Measurements from ENCODE around the gene DYRK2.

Gene DYRK2

DNA sequence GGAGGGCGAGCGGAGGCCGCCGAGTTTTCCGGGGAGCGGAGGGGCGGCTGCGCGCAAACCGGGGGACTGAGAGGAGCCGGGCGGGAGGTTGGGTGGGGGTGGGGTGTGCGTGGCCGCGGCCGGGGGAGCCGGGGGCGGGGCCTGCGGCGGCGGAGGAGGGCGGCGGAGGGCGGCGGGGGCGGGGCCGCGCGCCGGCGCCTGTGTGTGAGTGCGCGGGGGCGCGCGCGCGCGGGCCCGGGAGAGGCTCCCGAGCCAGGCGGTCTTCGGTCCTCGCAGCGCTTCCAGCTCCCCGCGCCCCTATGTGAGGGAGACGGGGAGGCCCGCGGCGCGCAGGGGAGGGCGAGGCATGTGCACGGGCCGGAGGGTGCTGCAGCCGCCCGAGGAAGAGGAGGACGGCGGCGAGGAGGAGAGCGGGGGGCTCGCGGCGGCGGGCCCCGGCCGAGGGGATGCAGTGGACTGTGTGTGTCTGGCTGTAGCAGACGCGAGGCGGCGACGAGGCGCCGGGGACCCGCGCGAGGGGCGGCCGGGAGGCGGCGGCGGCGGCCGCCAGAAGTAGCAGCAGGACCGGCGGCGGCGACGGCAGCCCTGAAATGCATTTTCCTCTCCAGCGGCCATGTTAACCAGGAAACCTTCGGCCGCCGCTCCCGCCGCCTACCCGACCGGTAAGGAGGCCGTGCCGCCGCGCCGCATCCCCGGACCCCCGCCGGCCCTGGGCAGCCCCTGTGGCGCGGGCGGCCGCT lies at the start of gene DYRK2:
TSS of gene DYRK2 (plus strand) at position 225 of the 740 bp plus-strand sequence. CDS start at position 614, 389 bp downstream.
- peak; percentile 62 for DNase-seq (ENCODE audit: low spot score)

DNA sequence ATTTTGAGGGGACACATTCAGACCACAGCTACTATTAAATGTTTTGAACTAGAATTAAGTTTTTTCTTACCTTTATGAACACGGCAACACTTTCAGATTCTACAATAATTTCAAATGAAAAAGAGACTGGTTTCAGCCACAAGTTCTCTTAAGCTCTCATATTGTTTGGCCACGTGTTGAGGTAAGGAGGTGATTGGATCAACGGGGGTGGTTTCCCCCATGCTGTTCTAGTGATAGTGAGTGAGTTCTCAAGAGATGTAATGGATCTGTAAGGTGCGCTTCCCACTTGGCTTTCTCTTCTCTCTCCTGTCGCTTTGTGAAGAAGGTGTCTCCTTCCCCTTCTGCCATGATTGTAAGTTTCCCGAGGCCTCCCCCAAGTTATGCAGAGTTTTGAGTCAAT lies 48.9 kb upstream of the DYRK2 start:
- DNase-seq (ENCODE audit: low spot score) = no peak

- DNase-seq (ENCODE audit: low spot score) = no peak
Measured at GRCh38 chr12:67601126-67601525, 47.4 kb upstream of the DYRK2 start.

DNA sequence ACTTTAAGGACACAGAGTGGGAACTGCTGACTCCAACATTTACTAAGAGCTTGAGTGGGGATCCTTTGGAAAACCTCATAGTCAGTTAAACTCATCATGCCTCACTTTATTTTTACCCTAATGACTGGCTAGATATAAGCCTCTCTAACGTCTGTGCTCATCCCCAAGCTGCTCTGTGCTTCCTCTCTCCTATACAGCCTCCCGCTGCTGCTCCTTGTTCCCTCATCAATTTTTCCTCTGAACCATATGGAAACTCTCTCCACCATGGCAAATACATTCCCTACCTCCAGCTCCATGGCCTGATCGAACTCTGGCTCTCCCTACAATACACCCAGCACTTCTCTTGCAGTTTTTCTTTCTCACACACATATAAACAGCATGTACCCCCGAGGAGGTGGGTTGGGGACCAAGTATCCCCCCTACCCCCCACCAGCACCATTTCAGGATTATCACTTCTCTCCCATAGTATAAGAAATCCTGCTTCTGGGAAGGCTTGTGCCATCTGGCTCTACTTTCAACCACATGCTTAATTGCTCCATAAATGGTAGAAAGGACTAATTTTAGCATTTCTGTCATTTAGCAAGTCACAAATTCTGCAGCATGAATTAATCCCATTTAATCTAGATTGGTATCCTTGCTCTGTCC lies 39.2 kb upstream of the DYRK2 start:
- DNase-seq (ENCODE audit: low spot score) = no peak

DNA sequence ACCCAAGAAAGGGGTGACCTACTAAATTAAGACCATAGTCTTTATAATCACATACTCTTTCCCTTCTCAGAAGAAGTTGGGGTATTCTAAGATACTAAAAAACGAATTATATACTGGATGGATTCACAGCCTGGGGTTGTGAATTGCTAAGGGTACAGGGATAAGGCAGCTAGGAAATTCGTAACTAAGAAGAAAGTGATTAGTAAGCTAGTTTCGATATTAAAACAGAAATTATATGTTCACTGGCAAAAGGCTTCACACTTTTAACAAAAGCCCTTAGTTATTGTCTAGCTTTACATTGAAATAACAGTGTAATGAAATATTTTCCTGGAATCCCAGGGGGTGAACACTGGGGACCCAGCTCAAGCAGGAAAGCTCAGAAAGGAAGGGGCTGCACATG lies 35.5 kb upstream of the DYRK2 start:
- no peak for DNase-seq (ENCODE audit: low spot score)

- DNase-seq (ENCODE audit: low spot score) = no peak
Measured at GRCh38 chr12:67617629-67618028, 30.9 kb upstream of the DYRK2 start.

DNA sequence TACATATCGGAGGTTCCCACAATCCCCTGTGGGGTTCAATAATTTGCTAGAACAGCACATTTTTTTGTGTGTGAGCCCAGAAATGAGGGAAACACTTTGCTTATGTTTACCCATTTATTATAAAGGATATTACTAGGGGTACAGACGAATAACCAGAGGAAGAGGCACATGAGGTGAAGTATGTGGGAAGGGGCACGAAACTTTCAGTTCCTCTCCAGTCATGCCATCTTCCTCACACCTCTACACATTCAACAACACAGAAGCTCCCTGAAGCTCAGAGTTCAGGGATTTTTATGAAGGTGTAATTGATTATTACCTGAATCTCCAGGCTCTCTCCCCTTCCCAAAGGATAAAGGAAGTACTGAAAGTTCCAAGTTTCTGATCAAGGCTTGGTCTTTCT lies 30.2 kb upstream of the DYRK2 start:
- no peak for DNase-seq (ENCODE audit: low spot score)

DNA sequence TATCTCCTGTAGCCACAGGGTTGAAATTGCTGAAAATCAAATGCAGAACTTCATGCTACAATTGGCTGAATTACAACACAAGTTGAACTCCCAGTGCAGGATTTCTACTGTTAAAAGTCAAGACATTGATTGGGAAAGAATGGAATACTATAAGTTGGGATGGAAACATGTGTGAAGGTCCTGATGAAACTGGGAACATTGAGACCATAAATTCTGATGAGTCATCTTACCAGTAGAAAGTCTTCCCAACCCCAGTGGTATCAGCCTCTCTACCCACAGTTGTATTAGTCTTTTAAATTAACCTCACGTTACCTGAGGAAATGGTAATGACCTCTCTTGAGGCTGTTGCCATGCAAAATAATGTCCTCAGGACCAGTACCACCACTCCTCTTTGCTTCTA lies 27.4 kb upstream of the DYRK2 start:
- DNase-seq (ENCODE audit: low spot score) = no peak

DNA sequence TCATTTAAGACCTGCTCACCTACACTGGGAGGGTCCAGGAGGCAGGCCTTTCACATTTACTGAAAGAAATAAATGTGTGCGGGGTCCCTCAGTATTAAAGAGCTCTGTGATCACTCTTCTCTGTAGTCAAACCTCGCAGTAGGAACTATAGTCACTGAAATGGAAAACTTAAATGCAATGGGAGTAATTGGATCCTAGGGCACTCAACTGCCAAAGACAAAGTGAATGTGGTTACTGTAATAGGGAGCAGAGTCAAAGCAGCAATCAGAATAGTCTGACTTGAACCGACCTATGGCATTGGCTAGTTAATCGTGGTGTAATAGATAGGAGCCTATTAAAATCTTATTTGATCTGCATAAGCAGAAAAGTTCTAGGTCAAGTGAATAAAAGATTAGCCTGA lies 26.6 kb upstream of the DYRK2 start:
- DNase-seq (ENCODE audit: low spot score) = no peak

- DNase-seq (ENCODE audit: low spot score) = peak; percentile 1
Measured at GRCh38 chr12:67623259-67623658, 25.3 kb upstream of the DYRK2 start.

- DNase-seq (ENCODE audit: low spot score) = no peak
Measured at GRCh38 chr12:67624355-67624754, 24.2 kb upstream of the DYRK2 start.

GRCh38 chr12:67625004-67625403 lies 23.5 kb upstream of the DYRK2 start:
- no peak for DNase-seq (ENCODE audit: low spot score)

DNA sequence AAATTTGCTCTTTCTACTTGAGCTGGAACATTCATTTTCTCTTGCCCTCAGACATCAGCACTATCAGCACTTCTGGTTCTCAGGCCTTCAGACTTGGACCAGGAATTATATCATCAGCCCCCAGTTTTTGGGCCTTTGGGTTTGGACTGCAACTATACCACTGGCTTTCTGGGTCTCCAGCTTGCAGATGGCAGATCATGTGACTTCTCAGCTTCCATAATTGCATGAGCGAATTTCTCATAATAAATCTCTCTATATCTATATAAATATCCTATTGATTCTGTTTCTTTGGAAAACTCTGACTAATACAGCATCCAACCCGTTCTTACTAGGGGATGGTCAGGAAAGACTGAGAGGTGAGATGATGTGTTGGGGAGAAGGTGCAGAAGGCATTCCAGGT lies 22.4 kb upstream of the DYRK2 start:
- no peak for DNase-seq (ENCODE audit: low spot score)

DNA sequence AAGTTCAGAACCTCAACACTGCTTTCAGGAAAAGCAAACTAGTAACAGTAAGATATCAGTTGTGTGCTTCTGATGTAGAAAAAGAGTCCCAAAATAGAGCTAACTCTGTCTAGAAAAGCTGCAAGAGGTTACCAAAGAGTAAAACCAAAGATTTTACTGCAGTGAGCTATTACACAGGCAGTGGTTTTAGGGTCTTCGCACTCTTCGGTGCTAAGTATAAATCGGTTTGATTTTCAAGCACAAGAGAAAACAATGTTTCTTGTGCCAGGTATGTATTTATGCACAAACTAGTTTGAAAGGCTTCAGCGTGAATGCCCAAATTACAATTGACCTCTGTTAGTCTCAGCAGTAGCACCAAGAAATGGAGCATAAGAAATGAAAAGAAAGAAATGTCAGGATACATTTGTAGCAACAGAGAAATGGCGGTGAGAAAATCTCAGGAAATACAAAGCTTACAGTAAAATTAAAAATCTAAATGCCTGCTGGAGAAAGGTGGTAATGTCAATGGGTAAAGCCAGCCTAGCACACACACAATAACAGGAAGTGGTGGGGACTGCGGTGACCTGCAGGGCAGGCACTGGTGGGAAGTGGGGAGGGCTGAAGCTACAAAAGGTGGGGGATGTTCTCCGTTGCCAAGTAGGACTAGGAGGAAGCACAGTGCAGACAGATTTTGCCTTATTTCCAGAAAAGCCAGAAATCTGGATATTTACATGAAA lies 18.0 kb upstream of the DYRK2 start:
- DNase-seq (ENCODE audit: low spot score) = no peak

DNA sequence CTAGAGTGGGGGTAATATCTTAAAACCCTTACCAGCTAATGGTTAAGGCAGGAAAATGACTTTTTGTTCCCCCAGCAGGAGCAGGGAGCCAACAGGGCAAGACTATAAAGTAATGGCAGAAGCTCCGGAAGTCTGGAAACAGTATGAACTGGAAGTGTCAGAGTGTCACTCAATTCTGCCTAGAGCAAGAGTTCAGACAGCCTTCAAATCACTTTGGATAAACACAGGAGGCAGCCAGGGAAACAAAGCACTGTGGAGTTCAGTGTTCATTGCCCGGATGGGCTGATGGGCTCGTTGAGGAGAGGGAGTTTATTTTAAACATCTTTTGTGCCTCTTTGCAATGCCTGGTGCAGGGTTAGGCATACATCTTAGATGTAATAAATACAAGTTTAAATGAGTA lies 16.5 kb upstream of the DYRK2 start:
- DNase-seq (ENCODE audit: low spot score) = no peak

DNA sequence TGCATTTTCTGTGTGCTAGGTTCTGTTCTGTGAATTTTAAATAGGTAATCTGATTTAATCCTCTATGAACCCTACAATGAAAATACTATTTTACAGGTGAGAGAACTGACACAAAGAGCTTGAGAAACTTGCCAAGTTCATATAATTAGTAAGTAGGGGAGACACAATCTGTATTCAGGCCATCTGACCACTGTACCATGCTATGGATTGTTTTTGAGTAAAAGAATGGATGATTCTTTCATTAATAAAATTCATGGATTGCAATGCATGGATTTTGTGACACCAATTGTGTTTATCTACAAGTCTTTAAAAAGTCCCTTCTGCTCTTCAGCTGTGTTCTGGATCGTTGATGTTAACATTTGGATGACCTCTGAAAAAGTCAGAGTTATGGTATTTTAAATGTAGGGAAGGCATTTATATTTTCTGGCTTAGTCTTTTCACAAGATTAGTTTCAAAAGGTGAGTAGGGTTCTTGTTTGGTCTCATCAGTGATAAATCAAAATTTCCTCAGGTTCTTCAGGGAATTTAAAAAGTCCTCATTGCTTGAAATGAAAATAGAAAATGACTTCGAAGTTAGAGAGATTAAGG lies 15.4 kb upstream of the DYRK2 start:
- DNase-seq (ENCODE audit: low spot score) = no peak

DNA sequence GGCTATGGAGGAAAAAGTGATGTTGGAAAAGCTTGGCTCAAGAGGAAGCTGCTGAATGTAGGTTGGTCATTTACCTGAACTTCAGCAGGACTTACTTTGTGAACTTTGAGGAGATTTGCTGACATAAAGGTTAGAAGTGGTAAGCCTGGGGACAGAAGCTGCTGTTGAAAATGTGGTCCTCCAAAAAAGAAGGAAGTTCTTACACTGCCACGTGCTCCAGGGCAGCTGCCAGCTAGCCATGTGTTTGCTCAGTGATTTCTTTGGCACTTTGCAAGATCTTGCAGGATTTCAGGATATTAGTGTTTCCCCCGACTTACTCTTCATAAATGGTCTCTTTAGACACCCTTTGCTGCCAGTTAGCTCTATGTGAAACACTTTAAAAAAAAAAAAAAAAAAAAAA lies 14.8 kb upstream of the DYRK2 start:
- no peak for DNase-seq (ENCODE audit: low spot score)

DNA sequence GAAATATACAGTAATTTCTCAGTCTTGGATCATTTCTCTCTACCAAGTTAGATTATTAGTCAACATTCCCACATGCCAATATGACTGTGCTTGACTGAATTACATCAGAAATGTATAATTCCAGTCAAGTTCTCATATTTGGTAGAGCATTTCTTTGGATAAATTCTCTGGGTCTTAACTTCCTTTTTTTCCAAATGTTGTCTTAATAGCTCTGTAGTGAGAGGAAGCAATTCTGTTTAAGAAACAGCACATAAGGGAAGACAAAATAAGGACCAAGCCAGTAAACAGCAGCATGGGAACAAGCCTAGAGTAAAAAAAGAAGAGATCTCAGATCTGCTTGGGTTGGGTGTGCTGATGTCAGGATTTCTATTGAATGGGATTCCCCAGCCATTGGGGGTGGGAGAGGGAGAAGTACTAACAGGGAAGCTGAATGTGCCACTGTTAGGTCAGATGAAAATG lies 14.2 kb upstream of the DYRK2 start:
- DNase-seq (ENCODE audit: low spot score) = no peak

GRCh38 chr12:67637718-67638117 lies 10.8 kb upstream of the DYRK2 start:
- DNase-seq (ENCODE audit: low spot score) = no peak

DNA sequence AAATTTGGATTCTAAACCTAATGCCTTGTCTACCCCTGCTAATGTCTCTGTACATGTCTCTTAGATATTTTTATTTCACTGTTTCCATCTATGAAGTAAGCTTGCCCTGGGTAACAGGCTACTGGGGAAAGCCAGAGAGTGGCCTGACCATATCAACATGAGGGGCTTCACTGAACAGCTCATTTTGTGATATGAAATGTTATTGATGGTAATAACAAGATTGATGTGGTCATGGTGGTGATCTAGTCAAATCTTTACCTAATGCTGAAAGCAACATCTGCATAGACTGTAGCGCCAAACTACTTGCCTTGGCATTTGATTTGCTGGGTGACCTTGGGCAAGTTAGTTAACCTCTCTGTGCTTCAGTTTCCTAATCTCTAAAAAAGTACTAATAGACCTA lies 9.9 kb upstream of the DYRK2 start:
- DNase-seq (ENCODE audit: low spot score) = no peak

DNA sequence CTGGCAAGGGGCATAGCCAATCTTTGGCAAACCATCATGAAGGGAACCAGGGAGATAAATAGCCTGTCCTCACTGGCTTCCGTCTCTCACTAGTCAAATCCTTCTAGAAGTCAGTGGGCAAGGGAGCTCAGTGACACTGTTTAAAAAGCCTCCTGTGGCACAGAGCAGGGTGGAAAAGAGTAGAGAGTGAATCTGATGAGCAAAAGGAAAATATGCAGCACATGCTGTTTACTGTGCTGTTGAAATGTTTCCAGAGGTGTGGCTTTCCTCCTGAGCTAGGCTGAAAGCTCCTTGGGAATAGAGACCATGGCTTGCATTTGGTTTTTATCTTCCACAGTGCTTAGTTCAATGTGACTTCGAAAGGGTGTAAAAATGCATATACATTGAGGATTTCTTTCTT lies 7.7 kb upstream of the DYRK2 start:
- DNase-seq (ENCODE audit: low spot score) = no peak

GRCh38 chr12:67645126-67645525 lies 3.4 kb upstream of the DYRK2 start:
- no peak for DNase-seq (ENCODE audit: low spot score)

GRCh38 chr12:67645601-67646000 lies 2.9 kb upstream of the DYRK2 start:
- DNase-seq (ENCODE audit: low spot score) = no peak

Data from cerebellar cortex (tissue), 1 donor.